Prostate gland (tissue), 2 donors: ENCODE data around the gene KLHL3. TPM values are rescaled to one million over a fixed set of nuclear protein-coding genes. Genes with fewer than 3 reads are reported as not detected.

Experiments
- DNase-seq: peaks from one replicate; pipeline ENCODE4 v3.0.0-alpha.2; 2019; ENCODE audit warnings: low spot score
- H3K27ac ChIP-seq, 2 donors: fragments of 200-600 bp; sonication (generic); 2 replicates each; pipeline ENCODE4 v1.5.1; 2017 to 2019
- H3K27me3 ChIP-seq: fragments of 200-600 bp; sonication (generic); replicated peaks from 2 replicates; pipeline ENCODE4 v1.5.1; 2019; ENCODE audit not compliant: insufficient read depth
- H3K36me3 ChIP-seq, 2 donors: fragments of 200-600 bp; sonication (generic); 1 replicate in 1 of 2; 2 replicates in 1 of 2; pipeline versions ENCODE4 v1.5.1 to v1.8.1; 2017 to 2019
- H3K4me1 ChIP-seq: fragments of 200-600 bp; sonication (generic); replicated peaks from 2 replicates; pipeline ENCODE4 v1.5.1; 2019
- H3K4me3 ChIP-seq, 2 donors: fragments of 200-600 bp; sonication (generic); 2 replicates each; pipeline ENCODE4 v1.5.1; 2017 to 2019
- H3K9me3 ChIP-seq: fragments of 200-600 bp; sonication (generic); 2 replicates; pipeline ENCODE4 v1.5.1; 2017
- POLR2A ChIP-seq: fragments of 450-650 bp; IDR thresholded peaks from one replicate; pipeline ENCODE4 v1.6.1; 2016; ENCODE audit warnings: antibody characterized with exemption, mild to moderate bottlenecking
- POLR2AphosphoS5 ChIP-seq: sonication (generic); formaldehyde crosslinking; IDR thresholded peaks from one replicate; pipeline ENCODE4 v1.6.1; 2017; ENCODE audit warnings: antibody characterized with exemption
- WGBS: methylation state at CpG from one replicate; pipeline ENCODE4 v1.1.5; 2018; 5-methylcytosine and 5-hydroxymethylcytosine counted together
- intact Hi-C: fragments of 100-400 bp; cut with DNase I; formaldehyde crosslinking; loops from one replicate; pipeline ENCODE4 v1.14.2; 2022
- total RNA-seq, 2 donors: library from RNA; depleted of rRNA; stranded (reverse); fragments of >200 nt; gene quantifications; one replicate each; pipeline ENCODE4 v1.1.0, GENCODE V29; 2016
- TF ChIP-seq, protein P1 (sequence below), 4 experiments: fragments of 200-600 bp in 2 of 4; fragments of 450-650 bp in 2 of 4; sonication (generic) in 2 of 4; IDR thresholded peaks; 1 replicate in 3 of 4; 2 replicates in 1 of 4; pipeline ENCODE4 v1.5.1; 2016 to 2019; ENCODE audit warnings: antibody characterized with exemption in 4 of 4, mild to moderate bottlenecking in 2 of 4, moderate library complexity in 2 of 4

KLHL3 gene
- total RNA-seq, 2 donors from 2014 or later = 1.8 to 14.0 TPM

DNA sequence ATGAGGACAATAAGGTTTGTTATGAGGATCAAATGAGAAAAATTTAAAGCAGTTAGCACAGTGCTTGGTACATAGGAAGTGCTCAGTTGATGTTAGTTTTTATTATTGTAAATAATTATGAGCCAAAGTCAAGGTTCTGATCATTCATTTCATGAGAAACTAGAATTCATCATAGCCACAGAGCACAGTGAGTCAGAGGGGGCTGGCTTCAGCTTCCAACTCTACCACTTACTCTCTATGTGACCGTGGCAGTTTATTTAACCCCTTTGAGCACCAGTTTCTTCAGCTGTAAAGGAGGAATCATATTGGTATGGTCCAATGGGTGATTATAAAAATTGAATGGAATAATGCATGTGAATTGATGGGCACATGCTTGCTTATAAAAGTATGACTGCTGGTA, 39.4 kb downstream of the KLHL3 start:
- Histone ChIP-seq H3K4me3 (no peak overlapping the region), H3K27me3 (no peaks in the 10 kb centered on the region), H3K27ac (no peak overlapping the region), H3K9me3 (no peaks in the 10 kb centered on the region), H3K4me1 (no peaks in the 10 kb centered on the region), H3K36me3 (no peaks in the 10 kb centered on the region)
- no peak for DNase-seq
- 25% methylated on average over 1 of the region's 1 CpG for WGBS
- no peak for TF ChIP-seq POLR2A
- TF ChIP-seq, protein P1, sequence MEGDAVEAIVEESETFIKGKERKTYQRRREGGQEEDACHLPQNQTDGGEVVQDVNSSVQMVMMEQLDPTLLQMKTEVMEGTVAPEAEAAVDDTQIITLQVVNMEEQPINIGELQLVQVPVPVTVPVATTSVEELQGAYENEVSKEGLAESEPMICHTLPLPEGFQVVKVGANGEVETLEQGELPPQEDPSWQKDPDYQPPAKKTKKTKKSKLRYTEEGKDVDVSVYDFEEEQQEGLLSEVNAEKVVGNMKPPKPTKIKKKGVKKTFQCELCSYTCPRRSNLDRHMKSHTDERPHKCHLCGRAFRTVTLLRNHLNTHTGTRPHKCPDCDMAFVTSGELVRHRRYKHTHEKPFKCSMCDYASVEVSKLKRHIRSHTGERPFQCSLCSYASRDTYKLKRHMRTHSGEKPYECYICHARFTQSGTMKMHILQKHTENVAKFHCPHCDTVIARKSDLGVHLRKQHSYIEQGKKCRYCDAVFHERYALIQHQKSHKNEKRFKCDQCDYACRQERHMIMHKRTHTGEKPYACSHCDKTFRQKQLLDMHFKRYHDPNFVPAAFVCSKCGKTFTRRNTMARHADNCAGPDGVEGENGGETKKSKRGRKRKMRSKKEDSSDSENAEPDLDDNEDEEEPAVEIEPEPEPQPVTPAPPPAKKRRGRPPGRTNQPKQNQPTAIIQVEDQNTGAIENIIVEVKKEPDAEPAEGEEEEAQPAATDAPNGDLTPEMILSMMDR (IDR thresholded peaks at IDR 0.05) = no peak
- TF ChIP-seq POLR2AphosphoS5 = no peak
- intact Hi-C loops = no loop called here

DNA sequence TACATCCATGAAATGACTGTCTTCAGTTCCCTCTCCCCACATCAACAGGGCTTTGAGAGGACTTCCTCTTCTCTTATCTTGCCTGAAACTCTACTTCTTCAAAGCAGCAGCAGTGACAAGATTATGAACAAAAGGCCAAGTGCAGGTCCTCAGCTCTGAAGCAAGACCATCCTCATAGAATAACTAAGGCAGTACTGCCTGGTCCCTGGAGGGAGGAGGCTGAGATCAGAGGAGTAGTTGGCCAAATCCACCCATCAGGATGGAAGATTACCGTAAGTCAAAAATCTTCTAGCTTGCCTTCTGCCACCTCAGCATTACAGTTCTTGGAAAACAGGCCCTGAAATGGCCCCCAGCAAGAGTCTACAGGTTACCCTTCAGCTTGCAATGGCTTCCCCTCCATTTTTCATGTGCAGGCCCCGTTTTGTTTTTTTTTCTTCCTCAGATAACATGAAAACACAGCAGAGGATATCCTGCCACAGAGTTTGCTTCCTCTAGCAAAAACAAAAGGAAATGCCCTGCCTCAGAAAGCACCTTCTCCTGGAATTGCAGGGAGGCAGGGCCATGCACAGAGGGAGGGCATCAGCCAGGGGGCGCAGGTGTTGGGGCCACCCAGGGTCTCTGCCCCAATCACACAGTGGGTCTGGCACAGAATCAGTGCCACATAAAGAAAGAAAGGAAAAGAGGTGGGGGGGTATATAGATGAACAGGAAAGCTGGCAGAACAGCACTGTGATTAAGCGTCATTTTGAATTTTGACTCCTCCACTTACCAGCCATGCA, 40.0 kb downstream of the KLHL3 start:
- no peak overlapping the region for H3K27ac ChIP-seq
- intact Hi-C loops = no loop called here
- no peaks in the 10 kb centered on the region for H3K27me3 ChIP-seq
- 84% methylated on average over 4 of the region's 4 CpGs for WGBS
- H3K4me1 ChIP-seq = no peaks in the 10 kb centered on the region
- no peak overlapping the region for H3K4me3 ChIP-seq
- TF ChIP-seq POLR2AphosphoS5 = no peak
- TF ChIP-seq, protein P1 (IDR thresholded peaks at IDR 0.05) = no peak
- no peak for TF ChIP-seq POLR2A
- no peaks in the 10 kb centered on the region for H3K9me3 ChIP-seq
- DNase-seq = no peak
- H3K36me3 ChIP-seq = no peaks in the 10 kb centered on the region

DNA sequence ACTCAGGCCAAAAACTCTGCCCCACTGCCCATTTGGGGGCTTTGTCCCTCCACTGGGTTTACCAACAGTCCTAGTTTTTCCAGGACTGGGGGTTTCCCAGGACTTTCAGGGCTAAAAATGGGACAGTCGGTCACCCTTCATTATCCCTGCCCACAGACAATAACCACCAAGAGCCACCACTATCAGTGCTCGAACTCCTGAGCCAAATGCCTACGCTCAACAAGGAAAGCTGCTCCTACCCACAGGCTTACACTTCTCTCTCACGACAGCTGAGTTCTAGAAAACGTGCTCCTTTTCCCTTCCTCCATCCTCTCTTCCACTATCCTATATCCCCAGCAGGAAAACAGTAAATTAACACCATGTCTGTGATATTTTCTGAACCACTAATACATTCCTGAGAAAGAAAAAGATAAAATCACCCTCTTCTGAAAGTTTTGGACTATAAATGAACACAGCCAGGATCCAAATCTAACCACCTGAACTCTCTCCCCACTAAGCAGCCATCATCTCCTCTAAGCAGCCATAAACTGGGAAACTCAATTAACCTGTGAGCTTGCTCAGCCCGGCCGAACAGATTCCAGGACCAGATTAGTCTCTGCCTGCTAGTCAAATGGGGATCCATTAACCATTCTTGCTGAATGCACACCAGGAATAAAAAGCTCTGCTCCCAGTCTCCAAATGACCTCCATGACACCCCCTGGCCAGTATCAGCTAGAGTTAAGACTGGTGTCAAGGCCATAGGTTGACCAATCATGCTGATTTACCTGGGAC, 41.8 kb downstream of the KLHL3 start:
- Histone ChIP-seq H3K27ac (no peak overlapping the region), H3K4me3 (no peak overlapping the region), H3K36me3 (no peaks in the 10 kb centered on the region), H3K27me3 (no peaks in the 10 kb centered on the region), H3K4me1 (no peaks in the 10 kb centered on the region), H3K9me3 (no peaks in the 10 kb centered on the region)
- no peak for TF ChIP-seq POLR2AphosphoS5
- TF ChIP-seq POLR2A = no peak
- TF ChIP-seq, protein P1 (IDR thresholded peaks at IDR 0.05) = no peak
- intact Hi-C loops = no loop called here
- DNase-seq = no peak
- WGBS = 86% methylated on average over 7 of the region's 7 CpGs

DNA sequence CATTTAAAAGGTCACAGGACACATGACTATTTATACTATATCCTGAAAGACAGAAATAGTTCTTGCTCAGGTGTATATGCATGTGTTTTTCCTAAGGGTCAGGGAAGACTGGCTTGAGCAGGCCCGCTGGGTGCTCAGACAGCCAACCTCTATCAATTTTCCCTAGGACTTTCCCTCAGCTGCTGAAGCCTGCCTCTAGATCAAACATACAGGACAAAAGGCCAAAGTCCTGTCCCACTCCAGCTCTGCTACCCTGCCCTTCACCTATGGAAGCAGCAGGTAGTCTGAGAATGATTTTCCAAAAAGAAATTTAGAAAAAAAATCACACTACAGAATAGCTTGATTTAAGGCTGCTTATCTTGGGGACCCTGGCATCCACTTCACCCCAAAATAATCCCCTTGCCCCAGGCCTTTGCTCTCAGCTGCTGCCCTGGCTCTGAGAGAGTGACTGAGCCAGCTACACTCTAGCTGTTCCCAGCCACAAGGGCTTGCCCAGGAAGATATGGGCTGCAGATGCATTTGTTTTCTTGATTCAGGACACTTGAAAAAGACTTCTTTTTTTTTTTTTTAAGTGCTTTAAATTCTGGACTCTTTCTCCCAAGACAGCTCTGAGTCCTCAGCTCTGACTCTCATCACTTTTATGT, 42.5 kb downstream of the KLHL3 start:
- DNase-seq = no peak
- TF ChIP-seq POLR2A (no peak), POLR2AphosphoS5 (no peak)
- TF ChIP-seq, protein P1 (IDR thresholded peaks at IDR 0.05) = no peak
- 100% methylated on average over 1 of the region's 1 CpG for WGBS

More for the DNA sequence above, 42.5 kb downstream of the KLHL3 start:
- H3K9me3 ChIP-seq = no peaks in the 10 kb centered on the region
- H3K4me1 ChIP-seq = no peaks in the 10 kb centered on the region
- no peak overlapping the region for H3K27ac ChIP-seq
- H3K36me3 ChIP-seq = no peaks in the 10 kb centered on the region
- intact Hi-C loops = no loop called here
- no peaks in the 10 kb centered on the region for H3K27me3 ChIP-seq
- H3K4me3 ChIP-seq = no peak overlapping the region
